GM12878 (cell line): ENCODE measurements around the gene RP2. TPM values are rescaled to one million over a fixed set of nuclear protein-coding genes. Genes with fewer than 3 reads are reported as not detected.

ENCODE experiments used
- ATAC-seq: fragments of 200-7000 bp; cut with Tn5 transposase; 3 replicates; pipeline ENCODE4 v1.9.1; 2020; ENCODE audit warnings: mild to moderate bottlenecking, moderate library complexity
- BruUV-seq: library from RNA; stranded (reverse); fragments of 400-500 nt; replicated peaks from 2 replicates; lab custom pipeline; 2021; lab: Mats Ljungman, UMichigan
- CTCF ChIA-PET: fragments of 300-600 bp; sonication (Branson Sonifier 250); formaldehyde crosslinking; extraction: SDS; loops from one replicate; lab custom pipeline; 2021; ENCODE audit warnings: inconsistent platforms; lab: Yijun Ruan, JAX
- POLR2A ChIA-PET: fragments of 350-600 bp; formaldehyde crosslinking; extraction: SDS; loops from one replicate; lab custom pipeline; 2021; ENCODE audit warnings: inconsistent platforms; lab: Charles Lee
- RAD21 ChIA-PET: fragments of 300-600 bp; sonication (Branson Sonifier 250); formaldehyde crosslinking; loops from one replicate; lab custom pipeline; 2023; ENCODE audit warnings: antibody characterized with exemption; ENCODE audit not compliant: unreplicated experiment; lab: Charles Lee
- SMC1A ChIA-PET: fragments of 300-600 bp; sonication (Branson Sonifier 250); formaldehyde crosslinking; loops from one replicate; lab custom pipeline; 2023; ENCODE audit not compliant: unreplicated experiment, uncharacterized antibody; lab: Charles Lee
- DNase-seq: peaks from one replicate; pipeline ENCODE4 v3.0.0-alpha.2; 2011; ENCODE audit warnings: low read depth, low spot score
- FAIRE-seq: peaks from 3 replicates; lab custom pipeline; 2011; peaks lifted over from hg19 to GRCh38; lab: Jason Lieb, UNC
- H2AFZ ChIP-seq: 2 replicates; pipeline ENCODE4 v1.6.0; 2011; ENCODE audit warnings: low read depth, low read length, control low read depth; ENCODE audit not compliant: control insufficient read depth
- H3K27ac ChIP-seq: 2 replicates; pipeline ENCODE4 v1.5.1; 2011; ENCODE audit warnings: control low read depth; ENCODE audit not compliant: control insufficient read depth, insufficient read depth
- H3K27me3 ChIP-seq, 2 experiments: replicated peaks in 1 of 2; 2 replicates each; pipeline versions ENCODE4 v1.6.0 to v1.6.1; 2011; ENCODE audit warnings: low read length in 1 of 2; ENCODE audit not compliant: control insufficient read depth in 2 of 2, insufficient read depth in 2 of 2
- H3K36me3 ChIP-seq, 2 experiments: 2 replicates each; pipeline ENCODE4 v1.5.1; 2011; ENCODE audit warnings: low read length in 1 of 2; ENCODE audit not compliant: control insufficient read depth in 2 of 2, insufficient read depth in 2 of 2
- H3K4me1 ChIP-seq: 2 replicates; pipeline ENCODE4 v1.6.1; 2011; ENCODE audit warnings: mild to moderate bottlenecking, low read length, moderate library complexity, mixed read lengths; ENCODE audit not compliant: control insufficient read depth, insufficient read depth
- H3K4me2 ChIP-seq: 2 replicates; pipeline ENCODE4 v1.6.0; 2011; ENCODE audit warnings: control low read depth; ENCODE audit not compliant: control insufficient read depth, insufficient read depth
- H3K4me3 ChIP-seq: fragments of 200-600 bp; sonication (generic); 2 replicates; pipeline ENCODE4 v1.5.1; 2016
- H3K79me2 ChIP-seq: 2 replicates; pipeline ENCODE4 v1.6.0; 2011; ENCODE audit warnings: low read length; ENCODE audit not compliant: control insufficient read depth, insufficient read depth
- H3K9ac ChIP-seq: 2 replicates; pipeline ENCODE4 v1.8.0; 2011; ENCODE audit warnings: low read length, control low read depth, mixed read lengths; ENCODE audit not compliant: control insufficient read depth, insufficient read depth
- H3K9me3 ChIP-seq: replicated peaks from 3 replicates; pipeline ENCODE4 v1.5.1; 2011; ENCODE audit warnings: mild to moderate bottlenecking, low read length; ENCODE audit not compliant: control insufficient read depth, insufficient read depth
- H4K20me1 ChIP-seq: 2 replicates; pipeline ENCODE4 v1.6.0; 2011; ENCODE audit not compliant: control insufficient read depth, insufficient read depth
- CHD2 ChIP-seq: IDR thresholded peaks from 2 replicates; pipeline ENCODE4 v1.6.1; 2011; ENCODE audit warnings: low read depth, low read length, improper control_type of control experiment, borderline replicate concordance
- EP300 ChIP-seq, 2 experiments: fragments of 150-350 bp in 1 of 2; IDR thresholded peaks; 2 replicates each; pipeline ENCODE4 v1.6.1; 2011 to 2012; ENCODE audit warnings: low read depth in 2 of 2, low read length in 2 of 2, borderline replicate concordance in 1 of 2, improper control_type of control experiment in 1 of 2, inconsistent platforms in 1 of 2; ENCODE audit not compliant: control insufficient read depth in 1 of 2
- ESRRA ChIP-seq: IDR thresholded peaks from 2 replicates; pipeline ENCODE4 v1.6.1; 2012; ENCODE audit warnings: mild to moderate bottlenecking, low read length, improper control_type of control experiment
- IKZF2 ChIP-seq, 2 experiments: fragments of 450-650 bp; IDR thresholded peaks; 2 replicates each; pipeline ENCODE4 v1.6.1; 2017; ENCODE audit warnings: mild to moderate bottlenecking in 2 of 2, moderate library complexity in 2 of 2
- JUND ChIP-seq: IDR thresholded peaks from 2 replicates; pipeline ENCODE4 v1.6.1; 2012; ENCODE audit warnings: low read depth, mild to moderate bottlenecking, low read length, improper control_type of control experiment, moderate library complexity
- MLLT1 ChIP-seq: fragments of 450-650 bp; IDR thresholded peaks from 2 replicates; pipeline ENCODE4 v1.6.1; 2016; ENCODE audit warnings: mild to moderate bottlenecking
- MTA2 ChIP-seq: fragments of 450-650 bp; IDR thresholded peaks from 2 replicates; pipeline ENCODE4 v1.6.1; 2016; ENCODE audit warnings: low read depth, mild to moderate bottlenecking, moderate library complexity
- POLR2A ChIP-seq: IDR thresholded peaks from 2 replicates; pipeline ENCODE4 v1.6.1; 2011; ENCODE audit warnings: low read depth, mild to moderate bottlenecking, low read length
- RCOR1 ChIP-seq: conservative IDR thresholded peaks from 2 replicates; pipeline ENCODE4 v1.6.1; 2012; ENCODE audit warnings: low read depth, low read length, improper control_type of control experiment
- RUNX3 ChIP-seq: IDR thresholded peaks from 2 replicates; pipeline ENCODE4 v1.6.1; 2012; ENCODE audit warnings: low read length, inconsistent platforms
- SMAD1 ChIP-seq: fragments of 450-650 bp; IDR thresholded peaks from 2 replicates; pipeline ENCODE4 v1.6.1; 2018; ENCODE audit warnings: mild to moderate bottlenecking, low read depth; ENCODE audit not compliant: partially characterized antibody
- SMARCA5 ChIP-seq: fragments of 450-650 bp; IDR thresholded peaks from 2 replicates; pipeline ENCODE4 v1.6.1; 2017; ENCODE audit warnings: mild to moderate bottlenecking
- STAT1 ChIP-seq: fragments of 450-650 bp; conservative IDR thresholded peaks from 2 replicates; pipeline ENCODE4 v1.6.1; 2014; ENCODE audit warnings: antibody characterized with exemption, mild to moderate bottlenecking
- TCF7 ChIP-seq: IDR thresholded peaks from 2 replicates; pipeline ENCODE4 v1.6.1; 2014; ENCODE audit warnings: antibody characterized with exemption, borderline replicate concordance
- USF2 ChIP-seq: IDR thresholded peaks from 2 replicates; pipeline ENCODE4 v1.6.1; 2011; ENCODE audit warnings: low read depth, low read length, improper control_type of control experiment, borderline replicate concordance
- WRNIP1 ChIP-seq: IDR thresholded peaks from 2 replicates; pipeline ENCODE4 v1.6.1; 2011; ENCODE audit warnings: low read depth, low read length, improper control_type of control experiment, borderline replicate concordance
- ZNF687 ChIP-seq: fragments of 450-650 bp; IDR thresholded peaks from 2 replicates; pipeline ENCODE4 v1.6.1; 2017; ENCODE audit warnings: mild to moderate bottlenecking, moderate library complexity
- WGBS: methylation state at CpG from one replicate; pipeline ENCODE4 v1.1.6; 2016; ENCODE audit warnings: low lambda C conversion rate; ENCODE audit not compliant: insufficient replicate concordance, insufficient coverage; ENCODE audit errors: missing lambda C conversion rate; 5-methylcytosine and 5-hydroxymethylcytosine counted together
- in situ Hi-C: fragments of 300-500 bp; cut with MboI; formaldehyde crosslinking; loops from 9 replicates; pipeline ENCODE4 v1.14.3; 2018; ENCODE audit warnings: mixed read lengths
- intact Hi-C: fragments of 100-400 bp; cut with micrococcal nuclease; formaldehyde crosslinking; loops from one replicate; pipeline ENCODE4 v1.14.2; 2022; ENCODE audit not compliant: unreplicated experiment
- polyA plus RNA-seq, 11 experiments: library from polyadenylated mRNA; depleted of rRNA in 4 of 11; unstranded in 6 of 11; stranded (reverse) in 5 of 11; fragments of >200 nt; fragmentation: Nextera tagmentation in 4 of 11; fragmentation: Illumina TruSeq in 1 of 11; extraction: Ambion mirVana in 4 of 11; extraction: Trizol in 1 of 11; gene quantifications; 1 replicate in 1 of 11; 2 replicates in 10 of 11; pipeline versions ENCODE4 v1.2.1 to v1.2.3, GENCODE V29; 2011 to 2016; ENCODE audit warnings: inconsistent platforms in 2 of 11, missing spikeins in 2 of 11, low read depth in 1 of 11
- total RNA-seq, 4 experiments: library from RNA; depleted of rRNA in 3 of 4; stranded (reverse); fragments of >200 nt in 3 of 4; fragmentation: Illumina TruSeq in 1 of 4; extraction: Trizol in 1 of 4; gene quantifications; 2 replicates each; pipeline versions ENCODE4 v1.2.1 to v1.2.3, GENCODE V29; 2013 to 2021
- TF ChIP-seq, protein P1 (sequence below): fragments of 450-650 bp; IDR thresholded peaks from 2 replicates; pipeline ENCODE4 v1.6.1; 2016; ENCODE audit warnings: mild to moderate bottlenecking

RP2 gene
- total and polyA plus RNA-seq, 10 of the 15 experiments (the other 5 are each of a cell fraction or from before 2014, with no cell fraction given), result 3.5 to 11.0 (median 5.7) TPM

- intact Hi-C loops, result no loop called here
- Histone ChIP-seq H3K36me3 (no peaks in the 10 kb centered on the region), H4K20me1 (no peaks in the 10 kb centered on the region), H3K4me2 (peak overlapping the region; percentile 26; the same call in 1 of the 2 replicates), H3K9me3 (no peaks in the 10 kb centered on the region), H3K27ac (no peak overlapping the region), H3K4me3 (no peak overlapping the region), H3K4me1 (peaks cover 3% of the 10 kb centered on the region; the same call in 1 of the 2 replicates), H3K9ac (no peak overlapping the region), H3K79me2 (no peaks in the 10 kb centered on the region), H2AFZ (no peak overlapping the region), H3K27me3 (no peaks in the 10 kb centered on the region; a peak in 1 of 4 replicates)
- CTCF ChIA-PET, result no interaction called here
- FAIRE-seq (peak; percentile 13), DNase-seq (no peak), ATAC-seq (peak; percentile 50)
- SMC1A ChIA-PET, result interaction anchor here (0.6 kb wide), 1 partner anchor 118 kb away, joined by 3 read pairs; no protein-coding TSS in a partner anchor
- RAD21 ChIA-PET, result no interaction called here
- no TSS peak for BruUV-seq
- WGBS, result 29% methylated on average over 3 of the region's 3 CpGs
- POLR2A ChIA-PET, result interaction anchor here (0.6 kb wide), 1 partner anchor 245 kb away, joined by 4 read pairs; no protein-coding TSS in a partner anchor
- in situ Hi-C loops, result no loop called here
- TF ChIP-seq ESRRA, result no peak
- TF ChIP-seq, protein P1, sequence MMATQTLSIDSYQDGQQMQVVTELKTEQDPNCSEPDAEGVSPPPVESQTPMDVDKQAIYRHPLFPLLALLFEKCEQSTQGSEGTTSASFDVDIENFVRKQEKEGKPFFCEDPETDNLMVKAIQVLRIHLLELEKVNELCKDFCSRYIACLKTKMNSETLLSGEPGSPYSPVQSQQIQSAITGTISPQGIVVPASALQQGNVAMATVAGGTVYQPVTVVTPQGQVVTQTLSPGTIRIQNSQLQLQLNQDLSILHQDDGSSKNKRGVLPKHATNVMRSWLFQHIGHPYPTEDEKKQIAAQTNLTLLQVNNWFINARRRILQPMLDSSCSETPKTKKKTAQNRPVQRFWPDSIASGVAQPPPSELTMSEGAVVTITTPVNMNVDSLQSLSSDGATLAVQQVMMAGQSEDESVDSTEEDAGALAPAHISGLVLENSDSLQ, result no peak
- no peak for TF ChIP-seq RCOR1
- no peak for TF ChIP-seq ZNF687
- no peak for TF ChIP-seq TCF7
- TF ChIP-seq SMARCA5, result no peak
- no peak for TF ChIP-seq MLLT1
- no peak for TF ChIP-seq CHD2
- TF ChIP-seq SMAD1, result no peak
- no peak for TF ChIP-seq POLR2A
- TF ChIP-seq RUNX3, result peak; percentile 75
- TF ChIP-seq MTA2, result 0 out of 2 replicates have a peak, but pooled peaks have one; percentile 33
- no peak for TF ChIP-seq WRNIP1
- TF ChIP-seq USF2, result no peak
- TF ChIP-seq IKZF2 (IDR thresholded peaks at IDR 0.05), result no peak
- TF ChIP-seq JUND, result no peak
- TF ChIP-seq STAT1, result no peak
- TF ChIP-seq EP300 (IDR thresholded peaks at IDR 0.05; ENCODE audit: borderline replicate concordance in 1 of 2, control insufficient read depth in 1 of 2, low read depth in 2 of 2, low read length in 2 of 2), result no peak
Observed at GRCh38 chrX:46884799-46885198, 48.0 kb downstream of the RP2 start.
